ENCODE measurements around the gene ITGA3.

The ITGA3 gene

DNA sequence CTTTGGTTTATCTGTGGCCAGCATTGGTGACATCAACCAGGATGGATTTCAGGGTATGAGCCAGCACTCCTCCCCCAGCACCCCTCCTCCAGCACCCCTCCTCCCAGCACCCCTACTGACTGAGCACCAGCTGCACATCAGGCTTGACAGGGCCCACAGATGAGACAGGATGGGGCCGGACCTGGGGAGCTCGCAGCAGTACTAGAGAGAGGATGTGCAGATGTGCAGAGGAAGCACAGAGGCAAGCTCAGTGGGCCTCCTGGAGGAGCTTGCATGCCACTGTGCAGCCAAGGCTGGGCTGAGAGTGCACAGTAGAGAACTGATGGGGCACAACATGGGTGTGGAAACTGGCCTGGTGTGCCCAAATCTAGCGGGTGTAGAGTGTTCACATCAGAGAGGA lies 16.2 kb downstream of the ITGA3 start:
- no peak for DNase-seq (ENCODE audit: low spot score)

DNA sequence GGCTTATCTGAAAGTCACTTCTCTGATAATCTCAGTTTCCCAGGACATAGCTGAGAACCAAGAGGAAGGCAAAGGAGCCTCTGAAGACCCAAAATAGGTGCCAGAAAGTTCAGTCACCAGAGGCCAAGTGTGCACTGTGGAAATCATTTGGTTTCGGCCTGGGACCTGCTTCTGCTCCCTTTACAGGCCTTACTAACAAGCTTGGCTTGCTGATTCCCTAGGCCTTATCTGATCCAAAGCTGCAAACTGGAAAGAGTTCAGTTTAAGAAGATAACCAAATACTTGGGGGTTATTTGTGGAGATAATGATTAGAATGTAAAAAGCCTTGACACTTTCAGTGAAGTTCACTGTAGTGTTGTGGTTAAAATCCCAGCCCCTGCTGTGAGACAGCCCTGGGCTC lies 17.0 kb downstream of the ITGA3 start:
- DNase-seq (ENCODE audit: low spot score), result no peak

DNA sequence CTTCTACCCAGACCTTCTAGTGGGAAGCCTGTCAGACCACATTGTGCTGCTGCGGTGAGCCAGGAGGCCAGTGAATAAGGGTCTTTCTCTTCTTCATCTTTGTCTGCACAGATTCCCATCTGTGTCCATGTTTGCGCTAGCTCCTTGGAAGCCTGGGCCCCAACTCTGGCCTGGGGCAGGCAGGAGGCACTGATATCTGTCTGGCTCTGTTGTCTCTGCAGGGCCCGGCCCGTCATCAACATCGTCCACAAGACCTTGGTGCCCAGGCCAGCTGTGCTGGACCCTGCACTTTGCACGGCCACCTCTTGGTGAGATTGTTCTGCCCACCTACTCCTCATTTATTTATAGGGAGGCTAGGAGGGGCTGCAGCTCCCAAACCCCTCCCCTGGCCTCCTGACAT lies 18.3 kb downstream of the ITGA3 start:
- DNase-seq (ENCODE audit: low spot score), result no peak

DNA sequence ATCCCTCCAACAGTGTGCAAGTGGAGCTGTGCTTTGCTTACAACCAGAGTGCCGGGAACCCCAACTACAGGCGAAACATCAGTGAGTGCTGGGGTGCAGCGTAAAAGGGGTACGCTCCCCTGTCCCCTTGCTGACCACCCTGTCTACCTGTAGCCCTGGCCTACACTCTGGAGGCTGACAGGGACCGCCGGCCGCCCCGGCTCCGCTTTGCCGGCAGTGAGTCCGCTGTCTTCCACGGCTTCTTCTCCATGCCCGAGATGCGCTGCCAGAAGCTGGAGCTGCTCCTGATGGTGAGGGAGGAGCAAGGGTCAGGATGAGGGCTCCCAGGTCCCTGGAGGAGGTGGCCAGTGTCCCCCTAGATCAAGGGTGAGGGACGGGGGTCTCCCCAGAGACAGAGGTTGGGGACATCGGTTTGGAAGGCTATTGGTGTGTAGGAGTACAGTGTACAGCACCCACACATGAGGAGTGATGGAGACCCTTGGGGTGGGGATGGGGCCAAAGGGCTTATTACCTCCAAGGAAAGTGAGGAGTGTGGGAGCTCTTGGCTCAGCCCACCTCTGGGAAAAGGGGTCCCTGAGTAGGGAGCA lies 19.6 kb downstream of the ITGA3 start:
- no peak for DNase-seq (ENCODE audit: low spot score)

DNA sequence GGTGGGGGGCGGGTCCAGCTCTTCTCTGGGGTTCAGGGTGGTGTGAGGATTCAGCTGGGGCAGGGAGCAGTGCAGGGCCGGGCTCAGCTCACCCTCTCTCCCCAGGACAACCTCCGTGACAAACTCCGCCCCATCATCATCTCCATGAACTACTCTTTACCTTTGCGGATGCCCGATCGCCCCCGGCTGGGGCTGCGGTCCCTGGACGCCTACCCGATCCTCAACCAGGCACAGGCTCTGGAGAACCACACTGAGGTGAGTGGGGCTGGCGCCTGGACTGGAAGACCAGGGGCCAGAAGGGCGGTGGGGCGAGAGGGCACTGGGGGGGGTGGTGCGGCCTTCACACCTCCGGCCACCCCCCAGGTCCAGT lies 20.3 kb downstream of the ITGA3 start:
- DNase-seq (ENCODE audit: low spot score), result no peak

DNA sequence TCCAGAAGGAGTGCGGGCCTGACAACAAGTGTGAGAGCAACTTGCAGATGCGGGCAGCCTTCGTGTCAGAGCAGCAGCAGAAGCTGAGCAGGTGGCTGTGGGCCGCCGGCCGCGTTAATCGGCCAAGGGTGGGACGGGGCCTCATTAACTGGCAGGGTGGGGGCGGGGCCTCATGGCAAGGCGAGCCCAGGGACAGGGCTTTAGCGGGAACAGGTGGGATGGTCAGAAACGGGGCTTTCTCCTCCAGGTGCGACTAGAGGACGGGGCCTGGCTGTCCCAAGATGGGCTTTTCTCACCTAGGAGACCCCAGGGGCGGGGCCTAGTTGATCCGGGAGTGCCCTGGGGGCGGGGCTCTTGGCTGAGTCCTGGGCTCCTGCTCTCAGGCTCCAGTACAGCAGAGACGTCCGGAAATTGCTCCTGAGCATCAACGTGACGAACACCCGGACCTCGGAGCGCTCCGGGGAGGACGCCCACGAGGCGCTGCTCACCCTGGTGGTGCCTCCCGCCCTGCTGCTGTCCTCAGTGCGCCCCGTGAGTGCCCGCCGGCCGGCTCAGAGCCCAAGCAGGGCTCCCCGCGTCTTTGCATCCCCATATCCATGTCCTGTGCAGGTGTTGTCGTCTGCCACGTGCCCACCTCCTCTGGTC lies 20.8 kb downstream of the ITGA3 start:
- no peak for DNase-seq (ENCODE audit: low spot score)

DNA sequence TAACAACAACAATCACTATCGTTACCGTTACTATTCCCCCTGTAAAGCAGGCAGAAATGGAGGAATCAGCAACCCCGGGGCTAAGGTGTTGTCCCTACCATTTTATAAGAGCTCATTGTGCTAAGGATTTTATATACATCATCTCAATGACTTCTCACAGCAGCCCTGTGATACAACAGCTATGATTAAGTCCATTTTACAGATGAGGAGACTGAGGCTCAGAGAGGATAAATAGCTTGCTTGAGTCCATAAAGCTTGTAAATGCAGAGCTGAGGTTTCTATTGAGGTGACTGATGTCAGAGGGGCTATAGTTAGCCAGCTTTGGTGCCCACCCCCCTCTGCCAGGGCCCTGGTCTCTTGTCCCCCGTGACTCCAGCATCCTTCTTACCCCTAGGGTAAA lies 22.5 kb downstream of the ITGA3 start:
- DNase-seq (ENCODE audit: low spot score), result no peak

DNA sequence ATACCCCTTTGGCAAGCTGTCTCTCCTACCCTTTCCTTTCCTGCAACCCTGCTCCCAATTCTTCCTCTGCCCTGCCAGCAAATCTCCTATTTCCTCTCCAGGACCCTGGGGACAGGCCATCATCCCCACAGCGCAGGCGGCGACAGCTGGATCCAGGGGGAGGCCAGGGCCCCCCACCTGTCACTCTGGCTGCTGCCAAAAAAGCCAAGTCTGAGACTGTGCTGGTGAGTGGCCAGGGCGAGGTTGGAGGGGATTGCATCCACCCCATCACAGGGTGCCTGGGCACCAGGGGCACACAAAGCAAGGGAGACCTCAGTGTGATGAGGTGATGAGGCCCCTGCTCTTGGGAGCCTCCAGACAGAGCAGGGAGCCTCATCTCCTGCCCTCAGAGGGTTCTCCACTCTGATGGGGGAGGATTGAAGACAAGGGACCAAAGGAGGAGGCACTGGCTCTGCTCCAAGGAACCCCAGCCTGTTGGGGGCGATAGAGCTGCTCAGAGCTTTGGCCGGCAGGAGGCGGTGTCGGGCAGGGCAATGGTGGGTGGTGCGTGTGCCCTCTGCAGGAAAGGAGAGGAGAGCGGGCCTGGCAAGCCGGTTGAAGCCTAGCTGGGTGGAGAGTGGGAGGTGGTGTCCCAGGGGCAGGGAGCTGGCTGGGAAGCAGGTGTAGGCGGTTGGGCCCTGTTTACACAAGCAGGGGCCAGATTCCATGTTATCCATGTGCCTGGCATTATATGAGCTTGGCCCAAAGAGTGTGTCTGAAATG lies 23.6 kb downstream of the ITGA3 start:
- peak; percentile 54 for DNase-seq (ENCODE audit: low spot score)

DNA sequence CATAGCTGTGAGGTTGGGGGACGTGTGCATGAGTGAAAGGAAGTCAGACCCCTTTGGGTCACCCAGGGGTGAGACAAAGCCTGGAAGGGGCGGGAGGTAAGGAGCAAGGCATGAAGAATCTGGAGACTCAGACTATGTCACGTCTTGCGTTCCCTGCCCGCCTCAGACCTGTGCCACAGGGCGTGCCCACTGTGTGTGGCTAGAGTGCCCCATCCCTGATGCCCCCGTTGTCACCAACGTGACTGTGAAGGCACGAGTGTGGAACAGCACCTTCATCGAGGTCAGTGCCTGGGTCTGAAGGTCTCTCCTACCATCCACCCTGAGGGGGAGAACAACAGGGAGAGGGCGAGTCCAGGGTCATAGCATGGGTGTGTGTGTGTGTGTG lies 24.2 kb downstream of the ITGA3 start:
- no peak for DNase-seq (ENCODE audit: low spot score)

DNA sequence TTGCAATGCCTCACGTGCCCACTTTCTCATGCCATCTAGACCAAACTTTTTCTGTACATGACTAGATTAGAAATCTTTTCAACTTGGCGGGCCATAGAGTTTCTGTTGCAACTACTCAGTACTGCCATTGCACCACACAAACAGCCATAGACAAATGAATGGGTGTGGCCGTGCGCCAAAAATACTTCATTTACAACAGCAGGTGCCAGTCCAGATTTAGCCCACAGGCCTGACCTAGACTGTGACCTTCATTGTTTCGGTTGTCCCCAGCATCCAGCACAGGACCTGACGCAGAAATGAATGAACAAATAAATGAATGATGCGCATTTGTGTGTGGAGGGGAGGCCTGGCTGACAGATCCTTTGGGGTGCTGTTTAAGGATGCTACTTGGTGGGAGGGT lies 24.9 kb downstream of the ITGA3 start:
- DNase-seq (ENCODE audit: low spot score), result no peak

DNA sequence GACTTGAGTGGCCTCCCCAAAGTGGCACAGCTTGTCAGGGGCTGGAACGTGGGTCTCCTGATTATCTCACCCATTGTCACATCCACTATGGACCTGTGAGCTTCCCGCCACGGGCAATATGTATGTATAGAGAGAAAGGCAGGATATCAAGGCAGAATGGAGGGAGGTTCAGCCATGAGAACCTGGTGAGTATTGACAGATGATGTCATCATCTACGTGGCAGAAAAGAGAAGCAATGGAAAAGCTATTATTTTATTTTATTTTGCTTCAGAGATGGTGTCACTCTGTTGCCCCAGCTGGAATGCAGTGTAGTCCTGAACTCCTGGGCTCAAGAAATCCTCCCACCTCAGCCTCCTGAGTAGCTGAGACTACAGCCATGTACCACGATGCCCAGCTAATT lies 25.8 kb downstream of the ITGA3 start:
- DNase-seq (ENCODE audit: low spot score), result no peak

DNA sequence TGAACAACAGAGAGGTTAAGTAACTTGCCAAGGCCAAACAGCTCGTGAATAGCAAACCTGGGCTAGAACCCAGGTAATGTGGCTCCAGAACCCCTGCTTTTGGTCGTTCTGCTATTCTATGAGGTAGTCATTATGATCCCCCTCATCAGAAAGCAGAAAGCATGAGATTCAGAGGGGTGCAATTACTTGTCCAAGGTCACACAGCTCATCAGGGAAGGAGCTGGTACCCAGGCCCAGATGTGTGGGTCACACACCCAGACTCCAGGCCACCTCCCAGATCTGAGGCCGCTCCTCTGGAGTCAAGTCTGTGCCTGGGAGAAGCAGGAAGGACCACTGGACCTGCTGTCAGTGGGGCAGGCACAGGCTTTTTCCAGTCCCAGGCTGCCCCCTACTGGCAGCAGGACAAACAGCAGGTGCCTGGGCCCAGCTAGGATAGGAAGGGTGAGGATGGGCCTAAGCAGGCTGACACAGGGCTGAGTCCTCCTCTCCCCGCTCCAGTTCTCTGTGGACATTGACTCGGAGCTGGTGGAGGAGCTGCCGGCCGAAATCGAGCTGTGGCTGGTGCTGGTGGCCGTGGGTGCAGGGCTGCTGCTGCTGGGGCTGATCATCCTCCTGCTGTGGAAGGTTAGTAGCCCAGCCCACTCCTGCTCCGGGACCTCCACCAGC lies 31.5 kb downstream of the ITGA3 start:
- peak; percentile 86 for DNase-seq (ENCODE audit: low spot score)

DNA sequence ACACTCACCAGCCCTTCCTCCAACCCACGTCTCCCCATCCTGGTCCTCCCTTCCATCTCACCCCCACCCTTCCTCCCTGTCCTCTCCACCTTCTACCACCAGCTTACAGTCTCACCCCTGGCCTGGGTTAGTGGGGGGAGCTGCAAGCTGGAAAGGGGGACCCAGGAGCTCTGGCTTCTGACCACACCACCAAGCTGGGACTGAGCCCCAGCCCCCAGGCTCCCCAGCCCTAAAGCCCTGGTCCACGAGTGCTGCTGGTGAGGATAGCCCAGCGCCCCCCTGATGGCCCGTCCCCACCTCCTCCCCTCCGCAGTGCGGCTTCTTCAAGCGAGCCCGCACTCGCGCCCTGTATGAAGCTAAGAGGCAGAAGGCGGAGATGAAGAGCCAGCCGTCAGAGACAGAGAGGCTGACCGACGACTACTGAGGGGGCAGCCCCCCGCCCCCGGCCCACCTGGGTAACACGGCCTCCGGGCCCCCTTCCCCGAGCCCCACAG lies 32.0 kb downstream of the ITGA3 start:
- no peak for DNase-seq (ENCODE audit: low spot score)

DNA sequence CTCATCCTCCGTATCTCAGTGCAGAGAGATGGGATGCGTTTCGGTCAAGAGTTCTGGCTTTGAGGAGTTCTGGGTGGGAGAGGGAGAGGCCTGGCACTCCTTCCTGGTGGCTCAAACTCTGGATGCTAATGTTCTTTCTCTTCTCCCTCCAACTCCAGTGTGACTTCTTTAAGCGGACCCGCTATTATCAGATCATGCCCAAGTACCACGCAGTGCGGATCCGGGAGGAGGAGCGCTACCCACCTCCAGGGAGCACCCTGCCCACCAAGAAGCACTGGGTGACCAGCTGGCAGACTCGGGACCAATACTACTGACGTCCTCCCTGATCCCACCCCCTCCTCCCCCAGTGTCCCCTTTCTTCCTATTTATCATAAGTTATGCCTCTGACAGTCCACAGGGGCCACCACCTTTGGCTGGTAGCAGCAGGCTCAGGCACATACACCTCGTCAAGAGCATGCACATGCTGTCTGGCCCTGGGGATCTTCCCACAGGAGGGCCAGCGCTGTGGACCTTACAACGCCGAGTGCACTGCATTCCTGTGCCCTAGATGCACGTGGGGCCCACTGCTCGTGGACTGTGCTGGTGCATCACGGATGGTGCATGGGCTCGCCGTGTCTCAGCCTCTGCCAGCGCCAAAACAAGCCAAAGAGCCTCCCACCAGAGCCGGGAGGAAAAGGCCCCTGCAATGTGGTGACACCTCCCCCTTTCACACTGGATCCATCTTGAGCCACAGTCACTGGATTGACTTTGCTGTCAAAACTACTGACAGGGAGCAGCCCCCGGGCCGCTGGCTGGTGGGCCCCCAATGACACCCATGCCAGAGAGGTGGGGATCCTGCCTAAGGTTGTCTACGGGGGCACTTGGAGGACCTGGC lies 33.3 kb downstream of the ITGA3 start:
- DNase-seq (ENCODE audit: low spot score), result no peak

DNA sequence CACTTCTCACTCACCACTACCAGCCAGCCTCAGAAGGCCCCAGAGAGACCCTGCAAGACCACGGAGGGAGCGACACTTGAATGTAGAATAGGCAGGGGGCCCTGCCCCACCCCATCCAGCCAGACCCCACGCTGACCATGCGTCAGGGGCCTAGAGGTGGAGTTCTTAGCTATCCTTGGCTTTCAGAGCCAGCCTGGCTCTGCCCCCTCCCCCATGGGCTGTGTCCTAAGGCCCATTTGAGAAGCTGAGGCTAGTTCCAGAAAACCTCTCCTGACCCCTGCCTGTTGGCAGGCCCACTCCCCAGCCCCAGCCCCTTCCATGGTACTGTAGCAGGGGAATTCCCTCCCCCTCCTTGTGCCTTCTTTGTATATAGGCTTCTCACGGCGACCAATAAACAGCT lies 34.2 kb downstream of the ITGA3 start:
- no peak for DNase-seq (ENCODE audit: low spot score)

DNA sequence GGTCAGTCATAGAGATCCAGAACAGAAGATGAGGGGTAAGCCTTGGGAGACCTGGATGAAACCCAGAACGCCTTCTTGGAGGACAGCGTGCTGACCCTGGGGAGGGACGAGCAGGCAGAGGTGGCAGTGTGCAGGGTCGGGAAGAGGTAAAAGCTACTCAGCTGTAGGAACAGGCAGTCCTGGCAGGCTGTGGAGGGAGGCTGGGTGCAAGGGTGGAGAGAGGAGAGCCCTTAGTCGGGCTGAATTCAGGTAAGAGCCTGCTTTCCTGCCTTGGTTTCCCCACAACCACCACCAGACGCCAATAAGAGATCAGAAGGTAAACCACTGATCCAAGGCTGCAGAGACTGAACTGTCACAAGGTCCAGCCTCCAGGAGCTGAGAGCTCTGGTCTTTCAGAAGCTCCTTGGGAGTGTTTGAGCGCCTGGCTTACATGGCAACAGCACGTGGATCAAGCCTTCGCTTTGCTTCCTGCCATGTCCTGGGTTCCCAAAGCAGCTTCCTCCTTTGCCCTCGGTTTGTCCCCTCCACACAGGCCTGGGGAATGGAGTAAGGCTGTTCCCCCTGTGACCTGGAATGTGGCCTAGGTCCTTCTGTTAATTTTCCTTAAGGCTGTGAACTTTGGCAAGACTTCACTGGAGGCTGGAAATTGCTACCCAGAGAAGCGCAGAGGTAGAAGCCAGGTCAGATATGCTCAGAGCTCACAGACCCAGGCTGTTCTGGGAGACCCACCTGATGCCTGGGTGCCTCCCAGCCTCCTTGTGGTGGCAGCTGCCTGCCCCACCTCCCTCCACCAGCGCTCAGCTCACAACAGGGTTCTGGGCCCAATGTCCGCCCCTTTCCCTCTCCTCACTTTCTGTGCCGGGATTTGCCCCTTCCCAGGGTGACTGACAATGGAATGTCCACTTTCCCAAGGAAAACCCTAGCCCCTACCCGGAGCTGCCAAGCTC lies 35.3 kb downstream of the ITGA3 start:
- no peak for DNase-seq (ENCODE audit: low spot score)

DNA sequence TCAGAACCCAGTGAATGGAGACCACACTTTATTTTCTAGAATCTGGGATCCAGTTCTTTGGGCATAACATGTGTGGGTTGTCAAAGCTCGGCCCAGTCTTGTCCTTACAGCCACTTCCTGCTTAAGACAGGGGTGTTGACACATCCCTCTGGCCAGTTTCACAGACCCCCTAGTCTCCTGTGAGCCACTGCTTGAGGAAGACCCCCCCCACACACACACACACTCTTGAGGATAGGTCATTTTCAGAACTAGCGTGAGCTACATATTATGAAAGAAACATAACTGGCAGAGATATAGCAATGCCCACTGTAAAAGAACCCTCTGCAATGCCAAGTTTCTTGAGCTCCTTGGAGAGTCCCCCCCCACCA lies 36.0 kb downstream of the ITGA3 start:
- no peak for DNase-seq (ENCODE audit: low spot score)

DNA sequence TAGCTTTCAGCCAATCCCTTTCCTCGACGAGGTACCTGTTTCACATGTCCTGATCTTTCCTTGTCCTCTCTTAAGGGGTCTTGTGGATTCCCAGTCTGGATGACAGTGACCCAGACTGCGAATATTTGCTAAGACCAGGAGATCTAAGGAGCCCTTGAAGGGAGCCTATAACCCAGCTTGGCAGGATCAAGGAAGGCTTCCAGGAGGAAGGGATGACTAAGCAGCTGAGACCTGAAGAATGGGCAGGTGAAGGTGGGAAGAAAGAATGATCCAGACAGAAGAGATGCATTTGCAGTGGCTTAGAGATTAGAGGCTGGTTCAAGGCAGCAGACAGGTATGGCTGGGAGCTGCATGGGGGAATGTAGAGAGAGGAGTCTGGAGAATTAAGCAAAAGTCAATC lies 37.3 kb downstream of the ITGA3 start:
- DNase-seq (ENCODE audit: low spot score), result no peak

DNA sequence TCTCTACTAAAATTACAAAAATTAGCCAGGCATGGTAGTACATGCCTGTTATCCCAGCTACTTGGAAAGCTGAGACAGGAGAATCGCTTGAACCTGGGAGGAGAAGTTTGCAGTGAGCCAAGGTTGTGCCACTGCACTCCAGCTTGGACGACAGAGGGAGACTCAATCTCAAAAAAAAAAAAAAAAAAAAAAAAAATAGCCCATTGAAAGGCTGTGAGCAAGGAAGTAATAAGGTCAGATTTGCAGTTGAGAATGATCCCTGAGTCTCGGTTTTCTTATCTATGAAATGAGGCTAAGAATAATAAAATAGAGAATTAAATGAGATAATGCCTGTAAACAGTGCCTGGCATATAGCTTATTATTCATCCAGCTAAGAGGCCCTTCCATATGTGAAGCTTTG lies 37.9 kb downstream of the ITGA3 start:
- DNase-seq (ENCODE audit: low spot score), result no peak

DNA sequence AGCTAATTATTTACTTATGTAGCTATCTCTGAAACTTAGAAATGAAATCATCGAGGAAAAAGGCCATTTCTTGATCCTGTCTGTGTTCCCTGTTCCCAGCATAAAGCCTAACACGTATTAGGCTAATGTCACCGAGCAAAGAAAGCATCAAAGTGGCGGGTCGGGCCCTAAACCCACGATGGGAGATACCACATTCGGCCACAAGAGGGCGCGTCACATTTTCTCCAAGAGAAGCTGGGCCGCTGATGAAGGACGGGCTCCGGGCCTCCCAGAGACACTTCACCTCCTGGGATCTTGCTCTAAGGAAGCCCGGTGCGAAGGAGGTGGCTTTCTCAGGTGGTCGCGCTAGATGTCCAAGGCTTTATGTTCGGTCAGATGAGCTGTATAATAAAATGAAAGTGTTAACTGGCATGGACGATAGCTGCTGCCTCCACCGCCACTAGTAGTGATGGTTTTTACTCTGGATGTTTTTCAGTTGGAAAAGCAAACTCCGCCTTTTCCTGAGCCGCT lies 38.4 kb downstream of the ITGA3 start:
- DNase-seq (ENCODE audit: low spot score), result peak; percentile 85
